NT2/D1 (cell line): ENCODE data around the gene PRDX1.

Experiments used
- SUZ12 ChIP-seq: IDR thresholded peaks from 2 replicates; pipeline ENCODE4 v1.6.1; 2011; ENCODE audit not compliant: insufficient read length, insufficient read depth; ENCODE audit errors: extremely low read depth
- YY1 ChIP-seq: IDR thresholded peaks from 2 replicates; pipeline ENCODE4 v1.6.1; 2011; ENCODE audit not compliant: insufficient read length, insufficient read depth
- ZNF274 ChIP-seq: IDR thresholded peaks from 2 replicates; pipeline ENCODE4 v1.6.1; 2011; ENCODE audit warnings: mild to moderate bottlenecking, low read depth, low read length

DNA sequence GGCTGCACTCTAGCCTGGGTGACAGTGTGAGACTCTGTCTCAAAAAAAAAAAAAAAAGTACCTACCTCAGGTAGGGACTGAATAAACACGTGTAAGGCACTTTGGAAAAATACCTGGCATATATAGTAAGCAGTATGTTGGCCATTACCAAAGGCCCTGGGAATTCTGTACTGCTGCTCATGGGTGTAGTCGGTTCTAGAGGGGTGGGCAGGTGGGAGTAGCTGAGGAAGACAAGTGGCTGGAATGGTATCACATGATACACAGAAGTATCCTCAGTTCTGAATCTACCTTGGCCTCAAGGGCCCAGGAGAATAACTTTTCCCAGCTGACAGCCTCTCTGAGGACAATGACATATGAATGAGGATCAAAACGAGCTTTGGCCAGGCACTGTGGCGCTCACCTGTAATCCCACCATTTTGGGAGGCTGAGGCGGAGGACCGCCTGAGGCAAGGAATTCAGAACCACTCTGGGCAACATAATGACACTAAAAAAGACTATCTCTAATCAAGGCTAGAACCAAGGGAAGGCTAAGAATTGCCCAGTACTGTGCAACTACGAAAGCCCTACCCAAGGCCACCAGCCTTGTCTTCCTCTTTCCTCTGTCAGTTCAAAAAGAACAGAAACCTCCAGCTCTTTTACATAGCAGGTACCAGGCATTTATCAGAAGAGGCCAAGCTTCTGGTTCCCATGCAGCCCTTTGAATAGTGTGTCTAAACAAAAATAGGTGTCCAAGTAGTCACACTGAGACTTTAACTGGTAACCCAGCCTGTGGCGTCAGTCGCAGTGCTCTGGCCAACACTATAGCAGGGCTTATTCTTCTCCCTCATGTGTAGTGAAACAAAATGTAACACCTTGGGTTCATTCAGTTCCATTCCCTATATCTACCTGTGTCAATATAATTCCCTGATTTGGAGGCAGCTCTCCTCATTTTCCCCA is 11.4 kb downstream of the PRDX1 start:
- TF ChIP-seq ZNF274 (no peak), YY1 (no peak), SUZ12 (no peak)
